Endothelial cell of umbilical vein (primary cell): ENCODE measurements around the gene SPAG9. TPM values are rescaled to one million over a fixed set of nuclear protein-coding genes. Genes with fewer than 3 reads are reported as not detected.

Source experiments
- BruUV-seq: library from RNA; stranded (reverse); fragments of 400-500 nt; replicated peaks from 2 replicates; lab custom pipeline; 2021; lab: Mats Ljungman, UMichigan
- CTCF ChIA-PET: fragments of 300-600, 350-600 bp; sonication (Branson Sonifier 250); formaldehyde crosslinking; loops from one replicate; lab custom pipeline; 2021; ENCODE audit warnings: antibody characterized with exemption, inconsistent platforms; lab: Charles Lee
- POLR2A ChIA-PET: fragments of 300-600, 350-600 bp; sonication (Branson Sonifier 250); formaldehyde crosslinking; loops from one replicate; lab custom pipeline; 2021; ENCODE audit warnings: antibody characterized with exemption, inconsistent platforms; lab: Charles Lee
- DNase-seq: peaks from one replicate; pipeline ENCODE4 v3.0.0-alpha.2; 2011; ENCODE audit warnings: low read depth, low spot score
- FAIRE-seq: peaks from 2 replicates; lab custom pipeline; 2011; peaks lifted over from hg19 to GRCh38; lab: Jason Lieb, UNC
- H2AFZ ChIP-seq: 2 replicates; pipeline ENCODE4 v1.6.0; 2012; ENCODE audit warnings: low read depth, low read length, control low read depth, inconsistent platforms
- H3K27ac ChIP-seq: 2 replicates; pipeline ENCODE4 v1.5.1; 2011; ENCODE audit warnings: low read depth, mild to moderate bottlenecking, control low read depth, low read length, moderate library complexity; ENCODE audit not compliant: insufficient read depth
- H3K27me3 ChIP-seq, 2 experiments: 2 replicates each; pipeline versions ENCODE4 v1.6.0 to v1.6.1; 2011; ENCODE audit warnings: low read length in 2 of 2, mixed read lengths in 1 of 2; ENCODE audit not compliant: control insufficient read depth in 2 of 2, insufficient read depth in 2 of 2
- H3K36me3 ChIP-seq, 2 experiments: 2 replicates in 1 of 2; 3 replicates in 1 of 2; pipeline ENCODE4 v1.5.1; 2011; ENCODE audit warnings: low read length in 2 of 2, mild to moderate bottlenecking in 1 of 2, moderate library complexity in 1 of 2; ENCODE audit not compliant: control insufficient read depth in 2 of 2, insufficient read depth in 2 of 2; ENCODE audit errors: extremely low read depth in 1 of 2
- H3K4me1 ChIP-seq: 3 replicates; pipeline ENCODE4 v1.5.1; 2011; ENCODE audit warnings: mild to moderate bottlenecking, low read length; ENCODE audit not compliant: control insufficient read depth, insufficient read depth; ENCODE audit errors: extremely low read depth
- H3K4me2 ChIP-seq: 2 replicates; pipeline ENCODE4 v1.6.1; 2011; ENCODE audit warnings: low read length, control low read depth, mixed read lengths; ENCODE audit not compliant: insufficient read depth
- H3K4me3 ChIP-seq, 3 experiments: fragments of 200-600 bp in 1 of 3; sonication (generic), shearing (Covaris generic) in 1 of 3; replicated peaks in 1 of 3; 2 replicates each; pipeline ENCODE4 v1.5.1; 2011 to 2016; ENCODE audit warnings: control low read depth in 3 of 3, low read length in 3 of 3, mild to moderate bottlenecking in 2 of 3, inconsistent platforms in 1 of 3, low read depth in 1 of 3, moderate library complexity in 1 of 3; ENCODE audit not compliant: insufficient read depth in 1 of 3
- H3K79me2 ChIP-seq: 2 replicates; pipeline ENCODE4 v1.6.0; 2012; ENCODE audit warnings: low read length, inconsistent platforms; ENCODE audit not compliant: control insufficient read depth, insufficient read depth
- H3K9ac ChIP-seq: replicated peaks from 2 replicates; pipeline ENCODE3; 2011; ENCODE audit warnings: low read length, control low read depth; ENCODE audit not compliant: insufficient read depth; ENCODE audit errors: extremely low read depth
- H3K9me1 ChIP-seq: replicated peaks from 3 replicates; pipeline ENCODE4 v1.6.0; 2011; ENCODE audit warnings: mild to moderate bottlenecking, low read length; ENCODE audit not compliant: control insufficient read depth, insufficient read depth; ENCODE audit errors: extremely low read depth
- H3K9me3 ChIP-seq: replicated peaks from 2 replicates; pipeline ENCODE4 v1.5.1; 2012; ENCODE audit warnings: low read length, inconsistent platforms; ENCODE audit not compliant: control insufficient read depth, insufficient read depth
- H4K20me1 ChIP-seq: replicated peaks from 2 replicates; pipeline ENCODE3; 2011; ENCODE audit warnings: mild to moderate bottlenecking, low read length; ENCODE audit not compliant: control insufficient read depth, insufficient read depth; ENCODE audit errors: extremely low read depth
- CTCF ChIP-seq, 2 donors: IDR thresholded peaks; 1 replicate in 1 of 2; 2 replicates in 1 of 2; pipeline ENCODE4 v1.5.1; 2011; ENCODE audit warnings: low read length in 2 of 2, mild to moderate bottlenecking in 2 of 2, moderate library complexity in 2 of 2, control low read depth in 1 of 2, inconsistent platforms in 1 of 2, low read depth in 1 of 2; ENCODE audit not compliant: insufficient read depth in 1 of 2; ENCODE audit errors: extremely low read depth in 1 of 2
- EZH2 ChIP-seq: IDR thresholded peaks from 2 replicates; pipeline ENCODE4 v1.6.1; 2012; ENCODE audit warnings: borderline replicate concordance, low read depth, mild to moderate bottlenecking, moderate library complexity, low read length, inconsistent platforms; ENCODE audit not compliant: severe bottlenecking
- FOS ChIP-seq: IDR thresholded peaks from 2 replicates; pipeline ENCODE4 v1.6.1; 2011; ENCODE audit warnings: mild to moderate bottlenecking, low read length, moderate library complexity, borderline replicate concordance; ENCODE audit not compliant: insufficient read depth
- MAX ChIP-seq: IDR thresholded peaks from 2 replicates; pipeline ENCODE4 v1.6.1; 2011; ENCODE audit not compliant: insufficient read depth, insufficient read length
- MYC ChIP-seq: IDR thresholded peaks from one replicate; pipeline ENCODE4 v1.6.1; 2011; ENCODE audit warnings: mild to moderate bottlenecking, low read depth, low read length
- POLR2A ChIP-seq: IDR thresholded peaks from 2 replicates; pipeline ENCODE4 v1.6.1; 2012; ENCODE audit warnings: low read depth, mild to moderate bottlenecking, control low read depth, low read length
- POLR2AphosphoS5 ChIP-seq: IDR thresholded peaks from 2 replicates; pipeline ENCODE4 v1.6.1; 2012; ENCODE audit warnings: low read depth, mild to moderate bottlenecking, control low read depth, low read length, moderate library complexity; ENCODE audit not compliant: insufficient read depth
- dilution Hi-C: fragments of 300-500 bp; cut with MboI; formaldehyde crosslinking; loops from one replicate; pipeline ENCODE4 v1.15.0; 2019; ENCODE audit warnings: low sequenced_read_pairs; ENCODE audit not compliant: extremely low pct_ligation_motif_present
- intact Hi-C: fragments of 100-400 bp; cut with micrococcal nuclease; formaldehyde crosslinking; loops from one replicate; pipeline ENCODE4 v1.10.0; 2022
- polyA plus RNA-seq, 4 experiments: library from polyadenylated mRNA; depleted of rRNA in 3 of 4; stranded (reverse) in 3 of 4; unstranded in 1 of 4; fragments of >200 nt; gene quantifications; 2 replicates each; pipeline versions ENCODE4 v1.2.1 to v1.2.3, GENCODE V29; 2011 to 2012; ENCODE audit warnings: missing spikeins in 1 of 4
- total RNA-seq: library from RNA; stranded (reverse); gene quantifications from 2 replicates; pipeline ENCODE4 v1.2.3, GENCODE V29; 2021

SPAG9 gene
- total and polyA plus RNA-seq, 2 donors (not counting 3 experiments of a cell fraction or from before 2014, with no cell fraction given): 16.5 to 75.0 TPM

GRCh38 chr17:50922721-50923405, 197.8 kb downstream of the SPAG9 start:
- ChIA-PET POLR2A (interaction anchor here (0.6 kb wide), 1 partner anchor 1129 kb away, joined by 3 read pairs; no protein-coding TSS in a partner anchor), CTCF (interaction anchor here (1.1 to 1.4 kb wide), 3 partner anchors 8 to 71 kb away, joined by 3 read pairs; no protein-coding TSS in a partner anchor)
- TF ChIP-seq MAX: no peak
- no peak for TF ChIP-seq EZH2
- no peak for TF ChIP-seq FOS
- no peak for TF ChIP-seq MYC
- no peak for TF ChIP-seq POLR2AphosphoS5
- TF ChIP-seq POLR2A: no peak
- no peak for TF ChIP-seq CTCF (IDR thresholded peaks at IDR 0.05; ENCODE audit: extremely low read depth in 1 of 2, insufficient read depth in 1 of 2, low read depth in 1 of 2, low read length in 2 of 2)
- intact Hi-C loops (no loop called here), dilution Hi-C loops (no loop called here)
- Histone ChIP-seq H3K9me1 (no peaks in the 10 kb centered on the region), H3K9ac (no peak overlapping the region), H3K4me2 (no peak overlapping the region), H3K4me1 (peaks cover 4% of the 10 kb centered on the region), H3K27ac (no peak overlapping the region), H3K79me2 (no peaks in the 10 kb centered on the region), H3K27me3 (no peaks in the 10 kb centered on the region), H2AFZ (no peak overlapping the region), H3K9me3 (no peaks in the 10 kb centered on the region), H3K4me3 (no peak overlapping the region), H4K20me1 (no peaks in the 10 kb centered on the region), H3K36me3 (no peaks in the 10 kb centered on the region)
- DNase-seq (no peak), FAIRE-seq (no peak)
- BruUV-seq: no TSS peak
